Activated gamma-delta T cell treated with anti-CD3 and anti-CD28 coated beads, Interleukin-2, amount 50 U/mL, for 16 hours (primary cell): ENCODE measurements around the gene ASPG.

ENCODE experiments used
- DNase-seq: peaks from one replicate; pipeline ENCODE4 v3.0.0-alpha.2; 2020; ENCODE audit warnings: low read depth

ASPG gene

GRCh38 chr14:104093366-104094055 is 8.0 kb downstream of the ASPG start:
- DNase-seq: no peak

- DNase-seq: no peak
These were observed 8.7 kb downstream of the ASPG start for GRCh38 chr14:104094056-104094708.

GRCh38 chr14:104094709-104095425 is 9.4 kb downstream of the ASPG start:
- DNase-seq: peak; percentile 52

GRCh38 chr14:104095426-104096310 is 10.2 kb downstream of the ASPG start:
- DNase-seq: no peak

DNA sequence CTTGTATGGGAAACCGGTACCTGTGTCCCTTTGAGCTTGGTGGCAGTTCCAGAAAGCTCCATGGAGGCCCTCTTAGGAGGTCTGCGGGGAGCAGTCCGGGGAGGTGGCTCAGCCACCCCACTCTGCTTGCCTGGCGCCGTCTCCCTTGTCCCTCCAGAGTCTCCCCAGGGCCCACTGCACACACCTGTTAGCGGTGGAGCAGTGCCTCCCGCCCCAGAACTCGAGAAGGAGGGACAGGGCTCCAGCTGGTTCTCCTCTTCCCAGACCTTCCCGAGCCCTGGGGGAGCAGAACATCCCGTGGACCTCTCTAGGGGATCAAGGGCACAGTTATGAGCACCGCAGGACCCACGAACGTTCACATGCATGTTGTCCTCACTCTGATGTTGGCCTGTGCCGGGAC is 10.8 kb downstream of the ASPG start:
- DNase-seq: no peak

DNA sequence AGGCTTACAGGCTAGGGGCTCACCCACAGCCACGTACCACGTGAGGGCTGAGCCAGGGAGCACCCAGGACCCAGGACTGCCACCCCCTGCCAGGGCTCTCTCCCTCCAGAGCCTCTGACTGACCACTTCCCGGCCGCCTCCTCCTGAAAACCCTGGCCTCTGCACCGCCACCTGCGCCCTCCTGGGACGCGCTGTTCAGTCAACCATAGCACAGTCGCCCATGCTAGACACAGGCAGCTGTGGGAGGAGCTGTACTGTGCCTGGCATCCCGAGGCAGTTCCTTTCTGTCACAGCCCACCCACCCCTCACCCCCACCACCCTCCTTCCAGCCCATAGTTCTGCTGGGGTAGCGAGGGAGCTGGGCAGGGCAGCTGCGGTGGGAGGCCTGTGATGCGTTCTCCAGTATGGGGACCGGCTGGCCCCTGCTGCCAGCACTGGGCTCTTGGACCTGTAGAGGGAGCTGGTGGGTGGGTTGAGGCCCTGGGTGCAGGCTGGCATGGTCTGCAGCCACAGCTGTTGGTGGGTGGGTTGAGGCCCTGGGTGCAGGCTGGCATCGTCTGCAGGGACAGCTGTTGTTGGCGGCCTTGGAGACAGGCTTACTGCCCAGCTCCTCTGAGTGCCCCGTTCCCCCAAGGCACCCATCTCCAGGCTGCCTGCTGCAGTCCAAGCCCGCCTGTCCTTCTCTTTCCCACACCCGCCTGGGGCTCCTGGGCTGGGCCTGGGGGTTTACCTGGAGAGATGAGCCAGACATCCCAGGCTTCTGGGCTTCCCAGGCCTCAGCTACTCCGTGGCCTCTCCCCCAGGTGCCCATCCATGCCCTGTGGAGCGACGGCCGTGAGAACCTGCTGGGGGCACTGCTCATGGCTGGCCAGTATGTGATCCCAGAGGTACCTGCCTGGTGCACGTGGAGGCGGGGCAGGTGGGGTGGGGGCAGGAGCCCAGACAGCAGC is 11.5 kb downstream of the ASPG start:
- DNase-seq: no peak

- no peak for DNase-seq
These were observed 13.0 kb downstream of the ASPG start for GRCh38 chr14:104098272-104099095.

DNA sequence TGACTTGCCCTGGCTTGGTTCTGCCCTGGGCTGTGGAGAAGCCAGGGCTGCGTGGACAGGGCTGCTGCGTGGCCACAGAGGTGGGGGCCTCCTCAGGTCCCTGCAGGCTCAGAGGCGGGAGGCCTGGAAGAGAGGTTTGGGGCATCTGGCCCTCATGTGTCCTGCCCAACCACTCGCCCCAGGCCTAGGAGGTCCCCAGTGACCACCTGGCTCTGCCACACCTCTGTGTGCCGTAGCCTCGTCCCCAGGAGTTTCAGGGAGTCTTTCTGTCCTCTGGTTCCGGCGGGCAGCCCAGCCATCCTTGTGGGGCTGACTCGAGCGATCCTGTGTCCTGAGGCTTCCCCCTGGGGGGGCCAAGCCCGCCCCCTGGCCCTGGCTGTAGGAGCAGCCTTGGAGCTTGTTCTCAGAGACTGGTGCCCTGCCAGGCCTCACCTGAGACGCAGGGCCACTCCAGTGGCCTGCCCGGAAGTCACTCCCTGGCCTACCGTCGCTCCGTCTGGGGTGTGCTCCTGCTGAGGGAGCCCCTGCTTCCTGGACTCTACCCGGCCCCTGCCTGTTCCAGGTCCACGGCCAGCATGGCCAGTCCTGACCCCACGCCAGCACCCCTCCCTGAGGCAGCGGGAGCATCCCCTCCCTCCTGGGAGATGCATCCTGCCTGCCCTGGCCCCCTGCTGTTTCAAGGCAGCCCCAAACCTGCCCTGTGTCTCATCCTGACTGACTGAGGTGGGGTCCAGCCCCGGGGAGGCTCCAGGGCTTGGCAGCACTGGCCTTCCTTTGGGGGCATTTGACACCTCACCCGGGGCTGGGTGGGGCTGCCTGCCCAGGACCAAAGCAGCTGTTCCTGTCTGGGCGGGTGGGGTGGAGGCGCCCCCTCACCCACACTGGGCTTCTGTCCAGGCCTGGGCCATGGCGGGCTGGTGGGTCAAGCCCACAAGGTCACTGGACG is 13.9 kb downstream of the ASPG start:
- no peak for DNase-seq

DNA sequence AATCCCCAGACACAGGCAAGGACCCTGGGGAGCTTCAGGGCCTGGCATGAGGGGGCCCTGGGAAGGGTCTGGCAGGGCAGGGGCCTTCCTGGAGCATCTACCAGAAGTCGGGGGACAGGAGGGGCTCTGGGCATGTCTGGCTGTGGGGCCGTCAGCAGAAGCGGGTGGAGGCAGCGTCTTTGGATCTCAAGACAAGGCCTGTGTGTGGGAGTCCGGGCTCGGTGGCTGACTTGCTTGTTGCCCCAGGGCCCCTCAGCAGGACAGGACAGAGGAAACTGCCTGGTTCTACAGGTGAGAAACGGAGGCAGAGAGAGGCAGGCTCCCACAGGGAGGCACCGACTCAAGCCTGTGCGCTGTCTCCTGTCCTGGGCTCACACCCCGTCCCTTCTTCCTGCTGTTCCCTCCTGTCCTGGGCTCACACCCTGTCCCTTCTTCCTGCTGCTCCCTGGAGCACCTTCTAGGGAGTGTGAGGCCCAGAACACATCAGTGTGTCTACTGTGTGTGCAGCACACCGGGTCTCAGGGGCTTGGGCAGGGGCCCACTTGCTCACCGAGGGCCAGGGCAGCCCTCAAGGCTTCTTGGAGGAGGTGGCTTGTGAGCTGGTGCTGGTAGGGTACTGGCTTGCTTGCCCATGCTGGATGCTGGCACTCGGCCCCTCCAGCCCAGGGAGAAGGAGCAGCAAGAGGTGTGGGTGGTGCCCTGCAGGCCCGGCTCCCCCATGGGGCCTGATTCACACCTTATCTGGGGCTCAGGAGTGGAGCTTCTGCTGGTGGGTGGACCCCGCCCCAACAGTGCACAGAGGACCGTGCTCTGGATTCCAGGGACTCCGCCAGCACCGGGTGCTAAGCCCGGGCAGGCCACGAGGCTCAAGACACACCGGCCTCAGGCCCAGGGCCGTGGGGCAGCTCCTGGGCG is 14.9 kb downstream of the ASPG start:
- DNase-seq: no peak

- DNase-seq: no peak
These were observed 15.7 kb downstream of the ASPG start for GRCh38 chr14:104101086-104101621.

DNA sequence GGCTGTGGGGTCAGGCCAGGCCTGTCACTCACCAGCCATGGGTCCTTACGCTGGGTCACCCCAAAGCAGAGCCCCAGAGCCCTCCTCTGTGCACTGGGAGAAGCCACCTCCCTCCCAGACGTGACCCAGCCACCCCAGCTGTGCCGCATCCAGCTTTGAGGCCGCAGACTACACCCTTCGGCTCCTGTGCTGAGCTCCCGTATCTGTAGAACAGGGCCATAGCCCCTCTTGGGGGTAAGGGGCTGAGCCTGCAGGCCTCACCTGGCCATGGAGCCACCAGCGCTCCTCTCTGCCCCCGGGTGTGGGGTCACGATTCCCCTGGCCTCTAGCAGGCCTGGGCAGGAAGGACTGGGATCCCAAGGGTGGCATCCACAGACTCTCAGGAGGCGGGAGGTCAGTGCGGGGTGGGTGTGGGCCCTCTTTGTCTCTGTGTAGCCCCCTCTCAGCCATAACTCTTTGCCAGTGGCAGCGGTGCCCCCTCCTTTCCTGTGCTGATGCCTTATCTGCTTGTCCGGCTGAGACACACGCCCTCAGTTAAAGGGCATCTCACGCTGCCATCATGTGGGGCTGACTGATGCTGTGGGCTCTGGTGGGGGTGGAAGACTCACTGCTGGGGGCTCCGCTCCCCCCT is 16.3 kb downstream of the ASPG start:
- no peak for DNase-seq

- DNase-seq: no peak
These were observed 16.9 kb downstream of the ASPG start for GRCh38 chr14:104102282-104102914.

DNA sequence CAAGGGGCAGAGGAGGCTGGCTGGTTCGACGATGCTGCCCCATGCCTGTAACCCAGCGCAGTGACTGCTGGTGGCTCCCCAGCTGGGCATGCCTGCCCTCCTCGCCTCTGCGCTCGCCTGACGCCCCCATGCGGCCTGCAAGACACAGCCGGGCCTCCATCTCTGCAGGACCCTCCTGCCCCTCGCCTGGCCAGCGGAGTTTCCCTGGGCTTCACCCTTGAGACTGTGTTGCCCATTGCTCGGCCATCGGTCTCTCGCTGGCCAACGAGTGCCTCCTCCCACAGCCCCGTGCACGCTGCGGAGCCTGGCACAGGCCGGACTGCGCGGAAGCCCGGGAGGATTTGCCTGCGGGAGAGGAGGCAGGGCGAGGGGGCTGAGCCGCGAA is 17.6 kb downstream of the ASPG start:
- DNase-seq: no peak

GRCh38 chr14:104103446-104104075 is 18.1 kb downstream of the ASPG start:
- DNase-seq: no peak

- DNase-seq: no peak
These were observed 18.8 kb downstream of the ASPG start for GRCh38 chr14:104104076-104104901.
